B cell (primary cell): ENCODE results near the gene MBD3L5. TPM values are rescaled to one million over a fixed set of nuclear protein-coding genes. Genes with fewer than 3 reads are reported as not detected.
"Not testable (repeated sequence)": the region's sequence is repeated elsewhere in the genome, so short reads cannot be mapped to it uniquely, and the experiment has no call there.

Source experiments
- ATAC-seq: fragments of 200-7000 bp; cut with Tn5 transposase; one replicate; pipeline ENCODE4 v1.10.0; 2021; ENCODE audit warnings: low read depth, mild to moderate bottlenecking, moderate number of reproducible peaks, moderate library complexity
- CTCF ChIA-PET: fragments of 350-600 bp; sonication (Branson Sonifier 250); formaldehyde crosslinking; loops from one replicate; lab custom pipeline; 2021; ENCODE audit warnings: antibody characterized with exemption, inconsistent platforms; lab: Charles Lee
- POLR2A ChIA-PET: fragments of 350-600 bp; sonication (Branson Sonifier 250); formaldehyde crosslinking; loops from one replicate; lab custom pipeline; 2021; ENCODE audit warnings: antibody characterized with exemption; lab: Charles Lee
- DNase-seq: peaks from one replicate; pipeline ENCODE4 v3.0.0; 2013
- H2AFZ ChIP-seq: 2 replicates; pipeline ENCODE4 v1.6.1; 2012; ENCODE audit warnings: mild to moderate bottlenecking, low read depth, low read length; ENCODE audit not compliant: insufficient read depth, poor library complexity, severe bottlenecking
- H3K27ac ChIP-seq, 2 donors: 1 replicate in 1 of 2; 2 replicates in 1 of 2; pipeline ENCODE4 v1.5.1; 2012 to 2013; ENCODE audit warnings: low read length in 2 of 2, mild to moderate bottlenecking in 2 of 2, moderate library complexity in 1 of 2
- H3K27me3 ChIP-seq, 4 experiments: fragments of 200-600 bp in 1 of 4; sonication (generic) in 1 of 4; replicated peaks in 1 of 4; 1 replicate in 2 of 4; 2 replicates in 2 of 4; pipeline versions ENCODE4 v1.6.1 to v1.7.0; 2013 to 2016; ENCODE audit warnings: low read length in 3 of 4, mild to moderate bottlenecking in 2 of 4, mixed read lengths in 1 of 4, moderate library complexity in 1 of 4; ENCODE audit not compliant: insufficient read depth in 4 of 4, control insufficient read depth in 3 of 4; ENCODE audit errors: control extremely low read depth in 1 of 4
- H3K36me3 ChIP-seq, 2 experiments: replicated peaks in 1 of 2; 1 replicate in 1 of 2; 2 replicates in 1 of 2; pipeline versions ENCODE4 v1.6.1 to v1.7.1; 2013; ENCODE audit warnings: low read length in 1 of 2; ENCODE audit not compliant: insufficient read depth in 2 of 2, control insufficient read depth in 1 of 2; ENCODE audit errors: control extremely low read depth in 1 of 2, extremely low read depth in 1 of 2
- H3K4me1 ChIP-seq, 2 donors: fragments of 200-600 bp in 1 of 2; sonication (generic) in 1 of 2; 1 replicate in 1 of 2; 2 replicates in 1 of 2; pipeline versions ENCODE4 v1.5.1 to v1.6.1; 2013 to 2017; ENCODE audit warnings: low read length in 2 of 2; ENCODE audit not compliant: control insufficient read depth in 2 of 2, insufficient read depth in 2 of 2
- H3K4me2 ChIP-seq: replicated peaks from 2 replicates; pipeline ENCODE3; 2012; ENCODE audit warnings: mild to moderate bottlenecking, low read depth, low read length; ENCODE audit not compliant: poor library complexity, severe bottlenecking
- H3K4me3 ChIP-seq, 5 experiments: fragments of 200-600 bp in 1 of 5; sonication (generic) in 1 of 5; 1 replicate in 3 of 5; 2 replicates in 2 of 5; pipeline versions ENCODE4 v1.5.1 to v1.7.0; 2011 to 2016; ENCODE audit warnings: low read length in 4 of 5, mild to moderate bottlenecking in 4 of 5, low read depth in 2 of 5, control low read depth in 1 of 5, moderate library complexity in 1 of 5; ENCODE audit not compliant: insufficient read depth in 1 of 5; ENCODE audit errors: control extremely low read depth in 1 of 5, extremely low read depth in 1 of 5
- H3K79me2 ChIP-seq: fragments of 200-600 bp; sonication (generic); one replicate; pipeline ENCODE4 v1.6.0; 2016; ENCODE audit warnings: low read length; ENCODE audit not compliant: control insufficient read depth, insufficient read depth
- H3K9ac ChIP-seq: fragments of 200-600 bp; sonication (generic); 2 replicates; pipeline ENCODE4 v1.6.1; 2017; ENCODE audit warnings: mild to moderate bottlenecking, low read length, moderate library complexity
- H3K9me3 ChIP-seq, 3 donors: one replicate each; pipeline versions ENCODE4 v1.6.1 to v1.7.1; 2013; ENCODE audit warnings: low read length in 2 of 3; ENCODE audit not compliant: control insufficient read depth in 2 of 3, insufficient read depth in 1 of 3; ENCODE audit errors: control extremely low read depth in 1 of 3
- H4K20me1 ChIP-seq: 2 replicates; pipeline ENCODE4 v1.6.0; 2012; ENCODE audit warnings: mild to moderate bottlenecking, low read length; ENCODE audit not compliant: insufficient read depth, control insufficient read depth, poor library complexity, severe bottlenecking
- H3K27ac Mint-ChIP-seq: one replicate; pipeline ENCODE4 v1.8.0; 2021; ENCODE audit warnings: mixed read lengths
- H3K27me3 Mint-ChIP-seq: one replicate; pipeline ENCODE4 v1.8.0; 2021; ENCODE audit warnings: mixed read lengths
- H3K4me1 Mint-ChIP-seq: one replicate; pipeline ENCODE4 v1.8.0; 2021; ENCODE audit warnings: mixed read lengths
- H3K4me3 Mint-ChIP-seq: one replicate; pipeline ENCODE4 v1.8.0; 2021; ENCODE audit warnings: mixed read lengths
- H3K9me3 Mint-ChIP-seq: one replicate; pipeline ENCODE4 v1.8.0; 2022; ENCODE audit warnings: mixed read lengths; ENCODE audit not compliant: insufficient read depth
- CTCF ChIP-seq: fragments of 200-600 bp; IDR thresholded peaks from one replicate; pipeline ENCODE4 v1.8.0; 2022; ENCODE audit warnings: antibody characterized with exemption, mild to moderate bottlenecking
- EZH2 ChIP-seq: IDR thresholded peaks from 2 replicates; pipeline ENCODE4 v1.6.1; 2012; ENCODE audit warnings: borderline replicate concordance, low read depth, mild to moderate bottlenecking, moderate library complexity, low read length; ENCODE audit not compliant: insufficient read depth, poor library complexity, severe bottlenecking
- WGBS: methylation state at CpG from one replicate; pipeline ENCODE4 v1.1.5; 2013; ENCODE audit warnings: missing lambda C conversion rate; ENCODE audit not compliant: insufficient coverage; 5-methylcytosine and 5-hydroxymethylcytosine counted together
- intact Hi-C: fragments of 100-400 bp; cut with micrococcal nuclease; formaldehyde crosslinking; loops from one replicate; pipeline ENCODE4 v1.10.0; 2022
- polyA minus RNA-seq: library from RNA; depleted of rRNA, polyadenylated mRNA; stranded (reverse); fragments of >200 nt; gene quantifications from 2 replicates; pipeline ENCODE4 v1.2.3, GENCODE V29; 2012
- polyA plus RNA-seq: library from polyadenylated mRNA; depleted of rRNA; stranded (reverse); fragments of >200 nt; gene quantifications from 2 replicates; pipeline ENCODE4 v1.2.3, GENCODE V29; 2012
- total RNA-seq, 2 donors: library from RNA; stranded (reverse); fragments of 120-200 nt in 1 of 2; gene quantifications; 1 replicate in 1 of 2; 2 replicates in 1 of 2; pipeline versions ENCODE4 v1.2.3 to v1.2.4, GENCODE V29; 2013 to 2022

The MBD3L5 gene
- not detected in 2 replicates for total RNA-seq
- total RNA-seq (2013): not detected
- polyA plus RNA-seq: not detected in 2 replicates
- not detected in 2 replicates for polyA minus RNA-seq

DNA sequence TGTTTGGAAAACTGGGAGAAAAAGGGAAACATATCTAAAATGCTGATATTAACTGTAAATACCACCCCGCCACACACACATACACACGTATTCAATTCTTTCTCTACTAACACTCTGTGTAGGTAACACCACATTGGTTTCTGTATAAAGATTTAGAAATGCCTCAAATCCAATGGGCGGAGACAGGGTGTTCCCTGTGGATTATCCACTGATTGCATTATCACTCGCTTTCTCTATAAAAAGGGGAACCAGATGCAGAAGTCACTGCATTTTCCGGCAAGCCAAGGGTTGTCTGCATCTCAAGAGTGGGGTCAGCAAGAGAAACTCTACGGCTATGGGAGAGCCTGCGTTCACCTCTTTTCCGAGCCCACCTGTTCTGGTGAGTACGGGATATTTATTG is at the start of gene MBD3L5:
TSS of gene MBD3L5 (plus strand) at position 301 of the 400 bp plus-strand sequence. CDS start at position 335, 34 bp downstream.
- H3K27ac Mint-ChIP-seq, H3K4me3 Mint-ChIP-seq, H2AFZ ChIP-seq, H3K27me3 Mint-ChIP-seq, H3K4me1 ChIP-seq, H3K9me3 ChIP-seq, H4K20me1 ChIP-seq, H3K27ac ChIP-seq, ATAC-seq, H3K4me2 ChIP-seq, H3K9ac ChIP-seq, H3K27me3 ChIP-seq, POLR2A ChIA-PET, H3K79me2 ChIP-seq, DNase-seq, H3K4me3 ChIP-seq, CTCF ChIA-PET, H3K4me1 Mint-ChIP-seq, intact Hi-C loops, H3K9me3 Mint-ChIP-seq, H3K36me3 ChIP-seq: not testable (repeated sequence)
- WGBS: no CpG with 5 or more reads among the region's 9 CpGs

- DNase-seq (no peak), ATAC-seq (no peak)
- ChIA-PET POLR2A (no interaction called here), CTCF (interaction anchor here (0.5 kb wide), 1 partner anchor 1031 kb away, joined by 5 read pairs; no protein-coding TSS in a partner anchor)
- H3K9ac ChIP-seq: no peak overlapping the region
- Mint-ChIP-seq H3K27me3 (peaks cover 15% of the 10 kb centered on the region), H3K4me1 (no peaks in the 10 kb centered on the region), H3K27ac (no peak overlapping the region), H3K9me3 (peaks cover 16% of the 10 kb centered on the region), H3K4me3 (no peak overlapping the region)
- H3K9me3 ChIP-seq: peaks cover 8 to 34% (median 23%) of the 10 kb centered on the region in 3 donors
- no peak overlapping the region for H3K4me3 ChIP-seq
- no peak overlapping the region for H2AFZ ChIP-seq
- no peaks in the 10 kb centered on the region for H3K79me2 ChIP-seq
- no peaks in the 10 kb centered on the region for H3K36me3 ChIP-seq
- H4K20me1 ChIP-seq: no peaks in the 10 kb centered on the region
- H3K4me1 ChIP-seq: no peaks in the 10 kb centered on the region
- TF ChIP-seq EZH2: no peak
- TF ChIP-seq CTCF: no peak
- H3K27ac ChIP-seq: no peak overlapping the region
- no peak overlapping the region for H3K4me2 ChIP-seq
- H3K27me3 ChIP-seq: no peaks in the 10 kb centered on the region
- intact Hi-C loops: no loop called here
These were observed 46.9 kb upstream of the MBD3L5 start for GRCh38 chr19:6983448-6983847.
